NCI-H774 (cell line): ENCODE results near the gene PSMD1.
"Not testable (repeated sequence)": the region's sequence is repeated elsewhere in the genome, so short reads cannot be mapped to it uniquely, and the experiment has no call there.

Source experiments
- DNase-seq: peaks from one replicate; lab custom pipeline; 2025; lab: John Stamatoyannopoulos, UW

The PSMD1 gene

DNA sequence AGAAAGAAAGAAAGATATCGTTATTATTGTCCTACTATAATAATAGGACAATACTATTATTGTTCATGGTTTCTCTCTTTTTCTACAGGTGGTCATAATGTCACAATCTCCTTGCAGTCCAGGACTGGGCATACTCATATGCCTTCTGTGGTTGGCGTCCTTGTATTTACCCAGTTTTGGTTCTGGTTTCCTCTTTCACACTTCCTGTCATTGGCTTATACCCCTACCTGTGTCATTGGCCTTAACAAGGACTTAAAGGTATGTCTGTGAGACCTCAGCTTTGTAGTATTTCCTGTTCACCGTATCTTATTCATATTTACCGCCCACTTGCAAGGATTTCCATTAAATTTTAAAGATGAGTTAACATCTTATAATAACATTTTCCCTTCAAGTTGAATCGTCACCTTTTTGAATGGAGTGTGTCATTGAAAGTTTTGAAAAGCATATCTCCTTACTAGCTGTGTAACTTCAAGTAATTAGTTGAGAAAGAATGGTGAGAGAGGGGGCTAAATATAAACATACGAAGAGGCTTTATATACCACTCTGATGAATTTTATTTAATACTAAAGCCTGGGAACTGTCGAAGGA is 104.7 kb downstream of the PSMD1 start:
- DNase-seq = no peak

DNA sequence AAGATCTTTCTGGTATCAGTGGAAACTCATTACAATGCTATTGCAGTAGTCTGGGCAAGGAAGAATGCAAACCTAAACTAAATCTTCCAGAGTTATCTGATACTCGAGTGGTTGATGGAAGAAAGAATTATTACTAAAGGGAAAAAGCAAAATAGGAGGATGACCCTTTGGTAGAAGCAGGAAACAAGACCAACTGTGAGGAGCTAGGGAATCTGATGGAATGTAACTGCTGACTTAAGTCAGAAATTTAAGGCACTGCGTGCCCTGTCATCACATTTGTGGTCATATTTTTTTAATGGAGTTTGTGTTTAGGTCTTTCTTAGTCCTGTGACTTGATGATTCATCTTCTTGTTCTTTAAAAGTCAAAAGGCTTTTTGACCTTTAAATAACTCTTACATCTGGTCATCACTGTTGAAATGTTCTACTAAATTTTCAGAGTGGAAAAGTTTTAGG is 105.2 kb downstream of the PSMD1 start:
- no peak for DNase-seq

DNA sequence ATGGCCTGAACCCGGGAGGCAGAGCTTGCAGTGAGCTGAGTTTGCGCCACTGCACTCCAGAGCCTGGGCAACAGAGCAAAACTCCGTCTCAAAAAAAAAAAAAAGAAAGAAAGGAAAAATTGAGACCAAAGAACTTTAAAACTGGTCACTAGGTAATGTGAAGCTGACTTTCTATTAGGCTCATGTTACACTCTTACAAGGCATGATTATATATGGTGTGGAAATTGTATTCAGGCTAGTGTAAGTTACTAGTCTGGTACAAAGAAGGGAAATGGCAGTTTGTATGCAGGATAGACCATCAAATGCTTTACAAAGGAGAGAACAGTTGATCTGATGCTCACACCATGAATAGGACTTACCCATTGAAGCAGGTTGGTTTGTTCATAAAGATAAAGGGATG is 106.3 kb downstream of the PSMD1 start:
- no peak for DNase-seq

DNA sequence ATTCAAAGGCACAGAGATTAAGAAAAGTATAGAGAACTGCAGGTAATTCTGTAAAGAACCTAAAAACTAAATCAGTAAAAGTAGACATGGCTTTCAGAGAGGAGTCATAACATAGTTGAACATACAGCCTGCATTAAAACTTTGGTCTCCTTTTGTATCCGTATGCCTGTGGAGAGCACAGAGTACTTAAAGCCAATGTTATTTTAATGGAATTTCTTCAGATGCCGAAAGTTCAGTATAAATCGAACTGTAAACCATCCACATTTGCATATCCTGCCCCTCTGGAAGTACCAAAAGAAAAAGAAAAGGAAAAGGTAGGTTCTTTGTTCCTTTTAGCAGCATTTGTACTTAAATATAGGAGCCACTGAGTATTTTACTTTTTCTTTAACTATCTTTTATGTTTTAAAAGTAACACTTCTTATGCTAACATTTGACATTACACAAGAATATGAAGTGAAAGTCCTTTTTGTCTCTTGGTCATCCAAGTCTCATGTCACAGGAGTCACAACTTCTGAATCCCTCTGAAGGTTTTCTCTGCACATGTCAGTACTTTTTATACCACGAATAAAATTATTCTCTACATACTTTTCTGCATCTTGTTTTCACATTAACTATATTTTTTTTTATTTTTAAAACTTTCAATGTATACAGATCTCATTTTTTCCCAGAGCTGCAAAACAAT is 106.9 kb downstream of the PSMD1 start:
- no peak for DNase-seq

DNA sequence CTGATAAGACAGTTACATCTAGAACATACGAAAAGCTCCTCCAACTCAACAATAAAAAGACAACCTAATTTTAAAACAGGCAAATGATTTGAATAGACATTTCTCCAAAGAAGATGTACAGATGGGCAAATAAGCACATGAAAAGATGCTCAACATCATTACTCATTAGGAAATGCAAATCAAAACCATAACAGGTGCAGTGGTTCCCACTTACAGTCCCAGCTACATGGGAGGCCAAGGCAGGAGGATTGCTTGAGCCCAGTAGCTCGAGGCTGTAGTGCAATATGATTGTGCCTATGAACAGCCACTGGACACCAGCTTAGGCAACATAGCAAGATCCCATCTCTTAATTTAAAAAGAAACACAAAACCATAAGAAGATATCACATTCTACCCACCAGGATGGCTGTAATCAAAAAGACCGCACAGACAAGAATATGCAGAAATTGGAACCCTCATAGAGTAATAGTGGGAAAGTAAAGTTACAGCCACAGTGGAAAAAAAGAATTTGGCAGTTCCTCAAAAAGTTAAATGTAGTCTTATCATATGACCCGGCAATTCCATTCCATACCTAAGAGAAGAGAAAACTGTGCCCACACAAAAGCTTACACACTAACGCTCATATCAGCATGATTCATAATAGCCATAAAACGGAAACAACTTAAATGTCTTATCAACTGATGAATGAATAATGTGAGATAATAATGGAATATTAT is 111.2 kb downstream of the PSMD1 start:
- no peak for DNase-seq

DNA sequence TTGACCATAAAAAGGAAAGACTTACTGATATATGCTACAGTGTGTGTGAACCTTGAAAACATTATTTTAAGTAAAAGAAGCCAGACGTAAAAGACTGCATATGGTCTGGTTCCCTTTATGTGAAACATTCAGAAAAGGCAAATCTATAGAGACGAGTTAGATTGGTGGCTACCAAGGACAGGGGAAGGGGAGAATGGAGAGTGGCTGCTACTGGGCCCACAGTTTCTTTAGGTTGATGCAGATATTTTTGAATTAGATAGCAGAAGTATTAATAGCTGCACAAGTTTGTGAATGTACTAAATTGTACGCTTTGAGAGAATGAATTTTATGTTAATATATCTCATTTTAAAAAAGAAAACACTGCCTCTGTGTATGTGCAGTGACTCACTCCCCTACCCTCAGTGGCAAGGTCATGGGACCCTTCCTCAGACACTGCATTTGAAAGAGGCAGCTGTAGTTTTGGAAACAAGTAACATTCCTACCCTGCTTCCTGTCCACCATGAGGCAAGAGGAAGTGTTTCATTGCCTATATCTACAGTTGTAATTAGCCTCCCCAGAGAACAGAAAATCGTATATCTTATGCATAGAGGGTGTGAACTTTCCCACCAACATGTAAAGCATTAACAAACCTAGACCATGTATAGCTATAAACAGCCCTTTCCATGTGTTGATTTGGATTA is 111.9 kb downstream of the PSMD1 start:
- DNase-seq = no peak

DNA sequence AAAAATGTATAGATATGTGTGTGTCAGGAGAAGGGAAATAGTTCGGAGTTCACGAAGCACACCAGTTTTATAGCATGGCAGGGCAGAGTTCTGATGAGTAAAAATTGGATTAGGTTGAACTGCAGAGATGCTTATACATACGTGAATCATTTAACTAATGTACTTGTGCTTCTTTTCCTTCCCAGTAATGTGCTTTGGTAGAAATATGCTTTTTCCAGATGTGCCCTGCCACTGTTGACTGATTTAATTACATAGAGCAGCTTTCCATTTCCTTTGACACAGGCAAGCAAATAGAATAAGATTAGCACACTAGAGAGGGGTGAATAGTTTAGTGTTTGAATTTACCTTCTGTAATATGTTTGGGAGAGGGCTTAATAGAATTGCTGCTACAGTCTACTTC is 112.8 kb downstream of the PSMD1 start:
- no peak for DNase-seq

DNA sequence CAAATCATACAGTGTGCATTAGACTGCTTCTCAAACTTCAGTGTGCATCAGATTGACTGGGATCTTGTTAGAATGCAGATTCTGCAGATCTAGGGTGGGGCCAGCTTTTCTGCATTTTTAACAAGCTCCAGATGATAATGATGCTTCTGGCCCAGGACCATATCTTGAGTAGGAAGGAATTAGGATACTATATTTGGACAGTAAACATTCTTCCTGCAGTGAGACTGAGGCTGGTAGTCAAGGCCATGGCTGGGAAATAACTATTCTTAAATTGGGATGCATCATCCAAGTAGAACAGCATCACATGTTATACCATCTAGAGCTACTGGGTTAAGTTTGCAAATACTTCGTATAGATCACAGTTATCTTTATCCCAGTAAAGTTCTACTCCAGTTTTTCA is 113.4 kb downstream of the PSMD1 start:
- DNase-seq = no peak

DNA sequence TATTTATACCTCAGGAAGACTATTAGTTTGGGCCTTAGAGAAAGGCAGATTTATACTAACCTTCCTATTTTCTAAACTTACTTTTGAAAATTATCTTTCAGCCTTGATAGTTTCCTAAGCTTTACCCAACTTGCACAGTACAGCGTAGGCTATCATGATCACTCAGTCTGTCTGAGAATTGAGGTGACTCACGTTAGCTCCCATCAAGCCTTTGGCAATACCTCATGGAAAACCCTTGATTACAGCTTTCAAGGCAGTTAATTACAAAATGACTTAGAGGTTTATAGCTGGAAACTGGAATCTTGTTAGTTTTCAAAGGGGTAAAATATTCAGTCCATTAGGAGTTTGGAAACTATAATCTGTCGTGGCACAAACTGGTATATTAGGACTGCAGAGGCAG is 115.4 kb downstream of the PSMD1 start:
- no peak for DNase-seq

DNA sequence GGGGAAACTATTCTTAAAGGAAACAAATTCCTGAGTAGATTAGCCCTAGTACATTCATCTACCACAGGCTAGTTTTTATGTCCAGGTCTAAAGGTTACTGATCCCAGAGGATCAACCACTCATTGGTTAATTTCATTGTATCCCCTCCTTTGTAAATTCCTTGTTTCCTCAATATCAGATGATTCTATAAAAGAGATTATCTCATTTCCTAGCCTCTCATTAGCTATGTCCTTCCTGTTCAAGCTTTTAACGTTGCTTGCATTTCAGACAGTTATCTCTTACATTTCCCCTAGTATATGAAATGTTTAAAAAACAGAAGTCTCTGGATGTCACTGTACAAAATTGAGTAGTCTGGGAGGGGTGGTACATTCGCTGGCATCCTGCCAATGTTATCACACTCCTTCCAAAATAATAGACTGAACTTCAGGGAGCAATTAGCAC is 117.6 kb downstream of the PSMD1 start:
- DNase-seq = no peak

DNA sequence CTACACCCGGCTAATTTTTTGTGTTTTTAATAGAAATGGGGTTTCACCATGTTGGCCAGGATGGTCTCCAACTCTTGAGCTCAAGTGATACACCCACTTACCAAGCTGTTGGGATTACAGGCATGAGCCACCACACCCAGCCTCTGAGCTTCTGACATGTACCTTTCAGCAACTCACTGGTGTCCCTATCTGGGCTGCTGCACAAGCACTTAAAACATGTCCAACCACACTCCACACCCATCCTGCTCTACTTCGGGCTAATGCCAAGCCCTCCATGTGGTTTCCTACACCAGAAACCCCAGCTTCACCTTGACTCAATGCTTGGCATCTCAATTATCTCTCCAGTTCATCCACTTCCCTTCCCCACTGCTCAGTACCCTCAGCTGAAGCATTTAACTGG is 119.4 kb downstream of the PSMD1 start:
- DNase-seq = no peak

DNA sequence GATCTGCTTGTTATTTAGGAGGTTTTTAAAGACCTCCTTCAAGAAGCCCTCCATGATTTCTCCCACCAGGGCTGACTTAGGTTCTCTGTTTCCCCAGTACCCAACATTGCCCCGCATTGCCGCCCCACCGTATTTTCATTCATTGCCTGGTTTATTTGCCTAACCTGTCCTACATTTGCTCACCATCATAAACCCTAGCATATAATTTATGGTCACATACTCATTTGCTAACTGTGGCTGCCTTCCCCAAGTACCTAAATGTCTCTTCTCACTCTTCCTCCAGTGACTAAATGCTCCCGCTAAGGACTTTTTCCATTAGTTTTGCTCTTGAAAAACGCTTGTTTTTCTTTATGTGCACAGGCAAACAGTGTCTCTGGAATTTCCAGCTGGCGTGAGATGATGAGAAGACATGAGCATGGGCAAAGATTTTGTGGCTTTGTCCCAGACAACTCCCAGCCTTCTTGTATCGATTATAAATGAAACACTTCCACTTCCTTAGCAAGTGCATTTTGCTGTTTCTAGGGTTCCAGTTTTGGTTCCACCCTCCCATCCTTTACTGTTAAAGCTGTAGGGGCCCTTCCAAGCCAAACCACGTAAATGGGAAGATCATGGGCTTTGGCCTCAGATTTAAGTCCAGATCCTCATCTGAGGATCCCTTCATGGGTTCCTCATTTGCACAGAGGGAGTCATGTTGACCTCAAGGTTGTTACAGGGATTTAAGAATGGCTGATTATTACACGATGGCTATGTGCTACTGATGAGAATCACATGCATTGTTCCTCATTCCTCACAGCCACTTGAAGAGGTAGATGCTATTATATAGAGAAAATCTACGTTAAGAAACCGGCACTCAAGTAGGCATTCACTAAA is 120.7 kb downstream of the PSMD1 start:
- DNase-seq = no peak

DNA sequence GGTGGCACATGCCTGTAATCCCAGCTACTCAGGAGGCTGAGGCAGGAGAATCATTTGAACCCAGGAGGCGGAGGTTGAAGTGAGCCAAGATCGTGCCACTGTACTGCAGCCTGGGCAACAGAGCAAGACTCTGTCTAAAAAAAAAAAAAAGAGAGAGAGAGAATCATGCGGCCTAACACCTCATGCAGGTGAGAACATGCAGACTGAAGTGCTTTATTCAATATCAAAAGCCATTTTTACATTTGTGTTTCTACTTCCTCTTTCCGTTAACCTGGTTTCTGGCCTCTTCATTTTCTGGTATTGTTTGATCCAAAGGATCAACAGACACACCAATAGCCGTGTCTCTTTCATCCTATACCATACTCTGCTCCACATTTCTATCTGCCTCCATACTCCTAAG is 122.1 kb downstream of the PSMD1 start:
- DNase-seq = not testable (repeated sequence)

DNA sequence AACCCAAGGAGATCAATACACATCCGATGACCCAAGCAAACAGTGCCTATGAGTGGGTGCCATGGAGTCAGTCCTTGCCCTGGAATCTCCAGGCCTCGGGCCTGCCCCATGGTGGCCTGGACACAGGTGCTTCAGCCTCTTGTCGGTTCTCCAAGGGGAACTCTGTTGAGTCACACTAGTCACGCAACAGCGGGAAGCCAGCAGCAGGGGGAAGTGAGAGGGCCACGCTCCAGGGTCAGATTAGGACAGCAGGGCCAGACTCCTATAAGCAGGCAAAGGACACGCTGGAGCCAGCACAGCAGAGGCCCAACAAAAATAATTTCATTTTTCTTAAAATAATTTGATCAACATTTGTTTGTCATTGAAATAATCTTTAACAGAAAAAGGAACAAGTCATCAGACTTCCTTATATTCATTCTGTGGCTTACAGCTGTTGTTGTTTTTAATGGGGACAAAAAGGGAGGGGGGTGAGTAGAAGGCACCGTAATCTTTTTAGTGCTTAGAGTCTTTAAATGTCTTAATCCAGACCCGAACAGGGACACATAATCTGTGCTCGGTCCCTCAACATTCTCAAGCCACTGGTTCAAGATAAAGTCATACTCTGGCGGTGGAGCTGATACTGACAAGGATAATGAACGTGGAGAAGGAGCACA is 125.3 kb downstream of the PSMD1 start:
- DNase-seq = no peak

DNA sequence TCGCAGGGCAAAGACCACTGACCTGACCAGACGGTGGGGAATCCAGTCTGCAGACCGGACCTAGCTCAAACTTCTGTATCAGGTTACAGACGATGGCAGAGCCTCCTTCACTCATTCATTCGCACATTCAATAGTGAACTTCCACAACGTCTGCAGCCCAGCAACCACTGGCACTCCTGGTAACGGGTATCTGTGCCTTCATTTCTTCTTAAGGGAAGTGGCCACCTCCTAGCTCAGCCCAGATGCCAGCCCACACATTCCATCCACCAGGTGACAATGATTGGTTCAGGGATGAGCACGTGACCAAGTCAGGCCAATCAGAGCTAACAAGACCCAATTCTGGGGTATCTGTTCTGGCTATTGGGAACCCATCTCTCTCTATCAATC is 125.8 kb downstream of the PSMD1 start:
- DNase-seq = no peak

DNA sequence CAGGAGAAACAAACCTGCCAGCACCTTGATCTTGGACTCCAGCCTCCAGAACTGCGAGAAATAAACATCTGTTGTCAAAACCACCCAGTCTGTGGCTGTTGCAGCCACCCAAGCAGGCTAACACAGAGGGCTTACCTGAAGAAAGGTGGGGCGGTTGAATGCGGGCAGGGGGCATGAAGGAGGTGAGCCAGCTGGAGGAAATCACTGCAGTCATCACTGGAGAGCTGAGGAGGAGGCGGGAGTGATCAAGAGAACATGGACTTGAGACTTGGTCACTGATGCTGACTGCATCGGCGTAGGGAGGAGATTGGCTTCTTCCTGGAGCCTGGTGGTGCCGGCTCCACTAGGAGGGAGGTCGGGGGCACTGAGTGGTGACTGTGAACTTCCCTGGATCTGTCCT is 127.2 kb downstream of the PSMD1 start:
- DNase-seq = no peak

DNA sequence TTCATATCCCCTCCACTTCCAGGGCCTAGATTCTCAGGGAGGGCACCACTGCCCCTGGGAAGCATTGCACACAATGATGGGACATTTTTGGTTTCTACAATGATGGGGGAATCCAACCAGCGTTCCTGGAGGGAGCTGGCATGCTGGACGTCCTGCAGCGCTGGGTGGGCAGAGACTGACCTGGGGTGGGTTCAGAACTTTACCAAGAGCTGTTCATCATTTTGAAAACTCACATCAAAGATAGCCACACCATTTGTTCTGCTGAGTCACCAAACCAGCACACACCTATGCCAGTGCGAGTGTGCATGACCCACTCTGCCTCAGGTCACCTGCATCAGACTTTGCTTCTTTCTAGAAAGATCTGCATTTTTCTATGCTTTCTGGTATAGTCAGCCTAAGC is 127.7 kb downstream of the PSMD1 start:
- no peak for DNase-seq

DNA sequence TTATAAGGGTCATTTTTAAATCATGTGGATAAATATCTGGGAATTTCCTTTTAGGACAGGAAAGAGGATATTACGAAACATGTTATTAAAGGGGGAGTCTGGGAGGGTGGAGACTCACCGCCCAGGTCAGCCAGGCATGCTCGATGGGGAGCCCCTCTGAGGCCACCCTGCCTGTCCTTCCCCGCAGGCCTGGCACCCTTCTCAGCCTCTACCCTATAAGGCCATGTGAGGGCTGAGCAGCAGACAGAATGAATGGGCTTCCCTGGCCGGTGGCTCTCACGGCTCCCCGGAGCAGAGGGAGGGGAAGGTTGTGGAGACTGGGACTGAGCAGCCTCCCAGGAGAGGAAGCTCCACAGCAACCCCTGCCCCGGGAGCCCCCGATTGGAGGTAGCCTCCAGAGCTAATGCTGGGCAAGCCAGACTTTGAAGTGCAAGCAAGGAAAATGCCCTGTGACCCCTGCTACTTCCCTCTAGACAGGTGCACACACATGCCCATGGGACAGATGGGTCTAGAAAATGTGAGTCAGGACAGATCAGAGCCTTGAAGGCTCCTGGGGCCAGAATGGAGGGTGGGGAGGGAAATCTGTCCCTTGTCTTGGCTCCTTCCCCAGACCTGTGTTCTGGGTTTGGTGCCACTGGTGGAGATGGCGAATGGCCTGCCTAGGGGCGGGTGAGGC is 128.5 kb downstream of the PSMD1 start:
- no peak for DNase-seq

DNA sequence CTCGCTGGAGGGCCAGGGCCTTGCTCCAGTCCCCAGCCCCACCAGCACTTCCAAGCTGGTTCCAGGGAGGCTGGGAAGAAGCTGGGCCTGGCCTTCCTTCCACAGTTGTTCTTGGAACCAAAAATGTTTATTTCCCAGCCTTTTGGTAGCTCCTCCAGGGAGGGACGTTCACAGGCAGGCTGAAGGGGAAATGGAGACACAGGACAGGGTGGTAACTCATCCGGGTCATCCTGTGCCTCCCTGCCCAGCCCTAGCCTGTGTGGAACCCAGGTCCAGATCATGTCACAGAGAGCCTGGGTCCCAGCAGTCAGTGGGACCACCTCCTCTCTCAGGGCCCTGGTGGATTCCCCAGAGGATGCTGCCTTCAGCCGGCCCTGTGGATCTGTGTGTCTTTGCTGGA is 129.2 kb downstream of the PSMD1 start:
- DNase-seq = no peak

DNA sequence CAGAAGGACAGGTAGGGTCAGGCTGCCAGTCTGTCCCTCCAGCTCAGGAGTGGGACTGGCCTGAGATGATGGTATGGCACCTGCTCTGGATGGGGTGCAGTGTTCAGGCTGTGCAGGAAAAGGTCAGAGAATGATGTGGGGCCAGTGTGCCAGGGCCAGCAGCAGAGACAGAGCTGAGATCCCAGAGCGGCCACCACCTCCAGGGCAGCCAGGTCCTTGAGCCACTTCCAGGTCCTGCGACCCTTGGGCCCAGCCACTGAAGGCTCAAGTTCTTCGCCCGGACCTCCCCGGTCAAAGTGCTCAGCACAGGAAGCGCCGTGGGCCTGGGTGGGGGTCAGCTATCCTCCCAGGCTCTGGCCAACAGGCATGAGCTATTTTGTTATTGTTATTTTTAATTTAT is 129.7 kb downstream of the PSMD1 start:
- DNase-seq = no peak
